HG03520 (cell line): ENCODE results near the gene HOXA5.

Source experiments
- ATAC-seq: cut with Tn5 transposase; IDR thresholded peaks from one replicate; pipeline ENCODE4 v1.9.1; 2021; ENCODE audit warnings: mild to moderate bottlenecking, moderate library complexity; ENCODE audit not compliant: unreplicated experiment

Gene HOXA5

GRCh38 chr7:27109466-27110185, 33.9 kb downstream of the HOXA5 start:
- no peak for ATAC-seq

GRCh38 chr7:27108390-27109127, 34.9 kb downstream of the HOXA5 start:
- no peak for ATAC-seq

DNA sequence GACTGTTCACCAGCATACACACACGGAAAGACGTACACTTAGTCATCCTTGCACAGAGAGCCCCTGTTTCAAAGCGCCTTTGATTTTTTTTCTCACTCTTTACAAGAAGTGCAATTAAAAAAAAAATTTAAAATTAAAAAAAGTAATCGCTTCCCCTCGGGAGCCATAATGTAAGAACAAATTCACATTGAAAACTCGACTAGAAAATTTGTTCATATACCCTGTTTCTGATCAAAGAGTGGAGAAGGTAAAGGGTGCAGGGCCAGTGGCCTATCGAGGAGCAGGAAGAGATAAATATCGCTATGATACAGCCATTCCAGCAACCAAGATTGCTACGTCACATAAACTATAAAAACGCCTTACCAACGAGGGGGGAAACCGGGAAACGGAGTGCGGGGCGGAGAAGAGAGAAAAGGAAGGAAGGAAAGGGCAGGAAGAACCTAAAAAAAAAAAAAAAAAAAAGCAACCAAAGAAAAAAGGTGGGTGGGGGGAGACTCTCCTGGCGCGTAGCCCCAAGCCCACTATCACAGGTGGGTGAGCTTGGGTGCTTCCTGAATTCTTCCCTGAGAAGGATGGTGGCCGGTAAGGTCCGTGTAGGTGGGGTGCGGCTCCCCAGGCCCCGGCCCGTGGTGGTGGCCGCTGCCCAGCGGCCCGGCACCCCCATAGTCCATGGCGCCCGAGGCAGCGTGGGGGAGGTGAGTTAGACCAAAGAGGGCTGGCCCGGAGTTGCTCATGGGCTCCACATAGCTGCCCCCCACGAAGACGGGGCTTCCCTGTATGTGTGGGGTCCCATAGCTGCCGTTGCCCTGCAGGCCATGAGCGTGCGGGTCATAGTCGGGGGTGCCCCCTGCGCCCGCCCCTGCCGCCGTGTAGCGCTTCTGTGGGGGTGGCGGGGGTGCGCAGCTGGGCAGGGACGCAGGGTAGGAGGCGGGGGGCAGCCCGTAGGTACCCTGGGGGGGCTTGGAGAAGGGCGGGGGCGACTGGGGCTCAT, 35.8 kb downstream of the HOXA5 start:
- ATAC-seq = no peak

GRCh38 chr7:27106901-27107240, 36.6 kb downstream of the HOXA5 start:
- no peak for ATAC-seq

- ATAC-seq = no peak
These were observed 37.1 kb downstream of the HOXA5 start for GRCh38 chr7:27106181-27106900.

- no peak for ATAC-seq
These were observed 38.0 kb downstream of the HOXA5 start for GRCh38 chr7:27105301-27106031.

DNA sequence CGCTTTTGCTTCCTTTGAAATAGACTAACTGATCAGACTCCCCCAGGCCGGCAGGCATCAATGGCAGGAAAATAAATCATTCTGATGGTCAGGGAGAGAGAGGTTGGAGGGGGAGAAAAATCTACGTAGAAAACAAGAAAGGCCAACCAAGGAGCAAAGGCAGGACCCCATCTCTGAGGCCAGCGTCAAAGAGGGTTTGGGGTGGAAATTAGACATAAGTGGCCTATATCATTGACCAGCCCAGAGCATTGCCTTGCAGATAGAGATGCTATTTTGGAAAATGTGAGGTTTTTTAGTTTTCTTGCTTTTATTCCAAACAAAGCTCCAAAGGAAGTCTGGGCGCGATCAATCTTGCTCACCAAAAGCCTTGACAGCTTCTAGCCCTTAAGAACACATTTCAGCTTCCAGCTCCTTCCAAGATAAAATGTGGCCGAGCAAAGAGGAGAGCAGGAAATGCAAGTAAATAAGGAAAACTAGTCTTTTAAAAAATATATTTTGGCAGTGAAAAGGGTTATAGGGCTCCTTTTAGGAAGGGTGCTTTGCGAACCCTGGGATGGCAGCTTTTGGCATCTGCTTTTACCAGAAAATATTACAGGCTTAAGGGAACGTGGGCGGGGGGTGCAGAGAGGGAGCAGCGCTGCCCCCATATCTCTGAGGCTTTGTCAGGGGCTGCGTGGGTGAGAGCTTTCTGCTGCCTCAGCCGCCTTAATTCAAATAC, 39.0 kb downstream of the HOXA5 start:
- no peak for ATAC-seq

DNA sequence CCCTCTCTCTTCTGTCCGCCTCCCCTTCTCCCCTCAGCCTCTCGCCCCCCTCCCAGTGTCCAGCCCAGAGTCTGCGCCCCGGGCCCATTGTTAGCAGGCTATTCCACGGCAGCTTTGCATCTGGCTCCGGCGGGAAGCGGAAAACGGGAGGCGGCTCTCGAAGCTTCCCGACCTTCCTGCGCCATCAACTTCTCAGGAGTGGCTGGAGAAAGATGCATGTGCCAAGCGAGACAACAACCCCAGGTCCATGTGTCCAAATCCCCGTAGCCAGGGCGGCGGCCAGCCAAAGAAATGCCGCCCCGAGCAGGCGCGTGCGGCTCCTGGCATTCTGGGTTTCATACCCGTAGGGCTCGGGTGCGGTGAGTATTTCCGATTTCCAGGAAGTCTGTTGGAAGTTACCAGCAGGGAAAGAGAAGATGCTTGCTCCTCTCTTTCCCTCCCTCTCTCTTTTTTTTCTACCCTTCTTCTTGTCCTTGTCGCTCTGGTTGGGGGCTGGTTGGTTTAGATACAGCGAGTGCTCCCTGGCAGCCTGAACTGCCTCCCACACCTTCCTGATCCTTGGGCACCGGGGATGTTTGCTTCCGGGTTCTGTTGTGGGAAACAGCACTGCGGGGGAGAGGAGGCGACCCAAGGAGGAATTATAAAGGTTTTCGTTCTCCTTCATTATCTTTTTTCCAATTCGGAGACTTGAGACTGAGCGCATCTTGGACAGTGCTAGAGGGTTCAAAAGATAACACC, 39.8 kb downstream of the HOXA5 start:
- ATAC-seq = no peak

GRCh38 chr7:27102581-27103442, 40.7 kb downstream of the HOXA5 start, which contains the start of gene HOXA2:
Gene HOXA2, minus strand, starts transcription at chr7:27102683. Its CDS starts 183 bp downstream, at chr7:27102500.
- ATAC-seq = no peak

DNA sequence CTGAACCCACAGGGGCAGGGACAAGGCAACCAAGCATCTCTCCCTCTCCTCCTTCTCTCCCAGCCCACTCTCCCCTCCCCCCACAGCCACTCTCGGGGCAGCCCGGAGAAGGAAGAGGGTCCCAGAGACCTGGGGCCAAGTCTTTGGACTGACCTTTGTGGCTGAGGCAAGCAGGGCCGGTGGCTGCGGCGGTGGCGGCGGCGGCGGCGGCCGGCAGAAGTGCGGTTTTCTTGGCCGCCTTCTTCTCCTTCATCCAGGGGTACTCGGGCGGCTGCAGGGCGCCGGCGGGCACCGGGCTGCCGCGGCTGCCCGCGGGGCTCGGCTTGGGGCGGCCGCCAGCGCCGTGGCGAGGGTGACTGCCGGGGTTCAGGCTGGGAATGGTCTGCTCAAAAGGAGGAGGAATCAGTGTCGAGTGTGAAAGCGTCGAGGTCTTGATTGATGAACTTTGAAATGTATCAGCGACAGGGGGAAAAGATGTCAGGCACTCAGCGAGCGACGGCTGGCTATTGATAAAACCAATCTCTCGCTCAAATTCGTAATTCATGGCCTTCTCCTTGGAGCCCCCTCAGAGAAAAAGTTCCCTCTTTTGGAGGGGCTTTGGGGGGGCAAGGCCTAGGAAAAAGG, 41.4 kb downstream of the HOXA5 start:
- ATAC-seq = no peak

DNA sequence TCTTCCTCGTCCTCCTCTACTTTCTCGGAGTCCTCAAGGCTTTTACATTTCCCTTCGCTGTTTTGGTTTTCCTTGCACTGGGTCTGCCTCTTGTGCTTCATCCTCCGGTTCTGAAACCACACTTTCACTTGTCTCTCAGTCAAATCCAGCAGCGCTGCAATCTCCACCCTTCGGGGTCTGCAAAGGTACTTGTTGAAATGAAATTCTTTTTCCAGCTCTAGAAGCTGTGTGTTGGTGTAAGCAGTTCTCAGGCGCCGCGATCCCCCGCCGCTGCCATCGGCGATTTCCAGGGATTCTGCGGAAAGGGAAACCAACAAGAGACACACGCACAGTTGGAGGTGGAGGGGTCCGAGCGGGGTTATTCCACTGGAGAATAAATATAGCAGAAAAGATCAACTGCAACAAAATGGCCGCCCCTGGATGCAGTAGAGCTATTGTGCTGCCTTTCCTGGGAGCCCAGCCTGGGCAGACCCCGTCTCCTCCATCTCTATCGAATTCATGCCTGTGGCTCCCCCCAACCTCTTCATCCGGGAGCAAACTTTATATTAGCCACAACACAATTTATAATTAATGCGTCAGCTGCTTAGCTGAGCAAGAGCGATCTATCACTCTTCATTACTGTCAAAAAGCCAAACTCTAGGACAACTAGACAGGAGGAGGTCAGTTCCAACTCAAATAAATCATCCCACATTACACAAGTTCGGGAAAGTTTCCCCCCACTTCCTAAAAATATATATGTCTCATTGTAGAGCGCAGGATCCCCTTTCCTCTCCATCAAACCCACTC, 42.1 kb downstream of the HOXA5 start:
- no peak for ATAC-seq

GRCh38 chr7:27100694-27101170, 42.7 kb downstream of the HOXA5 start:
- ATAC-seq = no peak

GRCh38 chr7:27099453-27100370, 43.8 kb downstream of the HOXA5 start:
- no peak for ATAC-seq

DNA sequence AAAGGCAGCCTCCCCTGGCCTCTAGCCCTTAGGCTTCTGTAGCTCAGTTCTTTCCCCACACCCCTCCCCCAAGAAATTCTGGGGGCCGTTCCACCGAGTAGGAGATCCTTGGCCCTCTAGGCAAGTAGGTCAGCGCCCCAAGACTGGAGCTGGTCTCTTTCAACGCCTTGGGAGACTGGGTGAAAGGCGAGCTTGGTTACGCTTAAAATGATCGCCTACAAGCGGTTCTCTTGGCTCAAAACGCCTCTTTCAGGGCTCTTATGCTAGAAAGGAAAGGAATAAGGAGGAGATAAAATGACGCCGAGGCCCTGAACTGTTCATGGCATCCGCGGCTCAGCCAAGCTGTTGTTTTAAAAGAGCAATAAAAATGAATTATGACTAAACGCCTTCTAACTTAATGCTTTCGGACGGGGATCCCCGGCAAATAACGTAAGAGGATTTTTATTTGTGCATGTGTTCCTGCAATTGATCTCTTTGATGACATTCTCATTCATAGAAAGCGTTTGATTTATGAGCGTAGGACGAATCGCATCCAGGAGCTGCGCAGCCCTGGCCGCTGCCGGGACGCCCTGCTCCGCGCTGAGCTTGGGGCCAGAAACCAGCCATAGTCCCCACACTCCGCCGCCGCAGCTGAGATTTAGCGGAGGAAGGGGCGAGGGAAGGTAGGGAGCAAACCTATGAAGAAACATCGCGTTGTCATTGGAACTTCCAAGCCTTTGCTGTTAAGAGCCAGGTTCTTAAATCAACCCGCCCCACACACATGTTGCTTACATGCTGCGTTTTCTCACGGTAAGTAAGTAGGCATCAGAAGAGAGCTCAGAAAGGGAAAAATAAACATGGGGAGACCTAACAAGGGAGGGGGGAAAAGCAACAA, 44.7 kb downstream of the HOXA5 start:
- ATAC-seq = no peak
